PFSK-1 (cell line): Measurements from ENCODE around the gene UNC93B1.

Experiments
- FOXP2 ChIP-seq: optimal IDR thresholded peaks from 2 replicates; pipeline ENCODE3; 2011; ENCODE audit warnings: borderline replicate concordance, control low read depth, inconsistent platforms; ENCODE audit not compliant: insufficient read depth; ENCODE audit errors: extremely low read length, extremely low read depth
- POLR2AphosphoS5 ChIP-seq: IDR thresholded peaks from 2 replicates; pipeline ENCODE4 v1.6.1; 2012; ENCODE audit warnings: low read depth, mild to moderate bottlenecking, control low read depth, low read length, moderate library complexity
- REST ChIP-seq, 2 experiments: IDR thresholded peaks; 2 replicates each; pipeline versions ENCODE4 v1.6.1 to v1.8.0; 2011 to 2012; ENCODE audit warnings: low read depth in 2 of 2, low read length in 2 of 2, control low read depth in 1 of 2, inconsistent platforms in 1 of 2, mild to moderate bottlenecking in 1 of 2, moderate library complexity in 1 of 2; ENCODE audit not compliant: insufficient read depth in 1 of 2
- SIN3A ChIP-seq: IDR thresholded peaks from 2 replicates; pipeline ENCODE4 v1.6.1; 2012; ENCODE audit warnings: mild to moderate bottlenecking, low read length, moderate library complexity, borderline replicate concordance; ENCODE audit not compliant: insufficient read depth
- TAF1 ChIP-seq: IDR thresholded peaks from 2 replicates; pipeline ENCODE4 v1.6.1; 2012; ENCODE audit warnings: low read length, control low read depth, borderline replicate concordance; ENCODE audit not compliant: insufficient read depth

UNC93B1 gene

GRCh38 chr11:68044145-68044813 is 40.4 kb upstream of the UNC93B1 start:
- TF ChIP-seq TAF1 (no peak), POLR2AphosphoS5 (no peak), REST (IDR thresholded peaks at IDR 0.05; ENCODE audit: insufficient read depth in 1 of 2, low read depth in 2 of 2, low read length in 2 of 2) (no peak), SIN3A (no peak), FOXP2 (no peak)

- TF ChIP-seq POLR2AphosphoS5 = no peak
- TF ChIP-seq SIN3A = no peak
- TF ChIP-seq TAF1 = no peak
- TF ChIP-seq REST (IDR thresholded peaks at IDR 0.05; ENCODE audit: insufficient read depth in 1 of 2, low read depth in 2 of 2, low read length in 2 of 2) = no peak
- no peak for TF ChIP-seq FOXP2
Observed at GRCh38 chr11:68043349-68044144, 39.6 kb upstream of the UNC93B1 start.

- TF ChIP-seq TAF1 (no peak), FOXP2 (no peak), SIN3A (no peak), POLR2AphosphoS5 (no peak), REST (IDR thresholded peaks at IDR 0.05; ENCODE audit: insufficient read depth in 1 of 2, low read depth in 2 of 2, low read length in 2 of 2) (no peak)
Observed at GRCh38 chr11:68043029-68043348, 39.1 kb upstream of the UNC93B1 start.

GRCh38 chr11:68042219-68043028 is 38.5 kb upstream of the UNC93B1 start:
- TF ChIP-seq TAF1 = no peak
- TF ChIP-seq SIN3A = no peak
- no peak for TF ChIP-seq REST (IDR thresholded peaks at IDR 0.05; ENCODE audit: insufficient read depth in 1 of 2, low read depth in 2 of 2, low read length in 2 of 2)
- TF ChIP-seq FOXP2 = no peak
- no peak for TF ChIP-seq POLR2AphosphoS5
